Measurements from ENCODE around the gene PRKACB.

The PRKACB gene

DNA sequence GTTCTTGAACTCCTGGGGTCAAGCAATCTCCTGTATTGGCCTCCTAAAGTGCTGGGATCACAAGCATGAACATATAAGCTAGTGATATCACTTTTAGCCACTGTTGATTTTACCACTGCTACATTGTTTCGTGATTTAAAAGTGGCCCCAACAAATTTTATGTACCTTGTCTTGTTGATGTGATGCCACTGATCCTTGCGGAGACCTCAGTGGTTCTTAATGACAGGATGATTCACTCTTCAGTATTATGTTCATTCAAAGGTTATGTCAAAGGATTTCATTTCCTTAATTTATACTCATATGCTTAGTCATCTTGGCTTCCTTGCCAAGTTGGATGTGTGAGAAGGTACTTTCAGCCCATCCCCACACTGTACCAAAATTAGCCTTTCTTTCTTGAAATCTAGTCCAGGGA, 12.1 kb downstream of the PRKACB start:
- DNase-seq (ENCODE audit: low read depth): peak; percentile 46

- DNase-seq (ENCODE audit: low read depth): no peak
Observed at GRCh38 chr1:84159533-84160240, 15.6 kb downstream of the PRKACB start.

DNA sequence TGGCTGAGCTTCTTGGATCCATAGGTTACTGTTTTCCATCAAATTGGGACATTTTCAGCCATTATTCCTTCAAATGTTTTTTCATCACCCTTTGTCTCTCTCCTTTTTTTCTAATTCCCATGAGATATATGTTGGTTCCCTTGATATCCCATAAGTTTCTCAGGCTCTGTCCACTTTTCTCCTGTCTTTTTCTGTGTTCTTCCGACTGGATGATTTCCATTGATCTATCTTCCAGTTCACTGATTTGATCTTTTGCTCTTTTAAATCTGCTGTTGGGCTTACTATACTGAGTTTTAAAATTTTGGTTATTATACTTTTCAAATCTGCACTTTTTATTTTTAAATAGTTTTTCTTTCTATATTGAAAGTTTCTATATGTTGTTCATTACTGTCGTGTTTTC, 18.2 kb downstream of the PRKACB start:
- DNase-seq (ENCODE audit: low read depth): no peak

- no peak for DNase-seq (ENCODE audit: low read depth)
Observed at GRCh38 chr1:84163123-84163931, 19.3 kb downstream of the PRKACB start.

- no peak for DNase-seq (ENCODE audit: low read depth)
Observed at GRCh38 chr1:84164161-84164560, 20.1 kb downstream of the PRKACB start.

DNA sequence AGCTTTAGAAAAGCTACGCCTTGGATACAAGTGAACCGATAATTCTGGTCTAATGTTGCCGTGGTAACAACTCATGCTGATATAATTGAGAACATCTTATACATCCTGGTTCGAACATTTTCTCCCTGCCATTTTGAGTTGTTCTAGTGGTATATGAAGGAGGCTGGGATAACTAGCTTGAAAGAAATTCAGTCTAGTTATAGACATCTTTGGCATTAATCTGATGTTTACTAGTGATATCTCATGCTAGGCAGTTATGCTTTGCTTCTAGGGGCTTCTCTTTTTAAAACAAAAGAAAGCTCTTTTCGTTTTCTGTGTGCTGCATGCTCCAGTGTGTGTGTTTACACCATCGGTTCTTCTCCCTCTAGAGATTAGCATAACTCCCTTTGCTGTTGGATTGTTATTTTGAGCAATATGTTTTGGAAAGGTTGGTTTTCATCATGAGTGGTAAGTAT, 20.5 kb downstream of the PRKACB start:
- DNase-seq (ENCODE audit: low read depth): no peak

DNA sequence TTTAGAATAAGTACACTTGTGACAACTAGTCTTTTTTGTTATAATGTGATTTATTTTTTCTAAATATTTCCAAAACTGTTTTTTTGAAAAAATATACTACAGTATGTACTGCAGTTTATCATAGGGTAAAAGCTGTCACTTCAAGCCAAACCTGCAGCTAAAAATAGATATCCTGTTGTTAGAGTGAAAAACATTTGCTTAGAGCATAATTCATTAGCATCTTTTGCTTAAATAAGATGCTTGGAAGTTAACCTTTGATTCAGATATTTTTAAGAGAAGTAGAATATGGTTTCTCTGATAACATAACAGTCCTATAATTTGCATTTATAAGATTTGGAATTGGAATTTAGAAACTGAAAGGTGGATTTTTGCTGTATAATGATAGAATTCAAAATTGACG, 21.5 kb downstream of the PRKACB start:
- DNase-seq (ENCODE audit: low read depth): no peak

GRCh38 chr1:84166797-84167196, 22.7 kb downstream of the PRKACB start:
- DNase-seq (ENCODE audit: low read depth): no peak

DNA sequence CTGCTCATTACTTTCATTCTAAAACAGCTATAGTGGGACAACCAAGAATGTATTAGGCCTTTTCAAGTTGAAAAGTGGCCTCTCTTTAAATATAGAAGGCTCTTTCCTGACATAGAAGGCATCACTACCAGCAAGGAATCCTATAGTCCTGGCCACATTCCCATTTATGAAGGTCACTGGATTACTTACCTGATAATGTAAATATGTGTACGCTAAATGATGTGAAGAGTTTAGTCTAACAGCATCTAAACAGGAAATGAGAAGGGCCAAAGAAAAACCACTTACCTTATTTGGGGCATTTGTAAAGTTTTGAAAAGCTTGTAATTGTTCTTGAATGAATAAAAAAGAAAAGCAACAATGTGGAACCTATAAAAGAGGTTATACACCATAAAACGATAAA, 24.7 kb downstream of the PRKACB start:
- DNase-seq (ENCODE audit: low read depth): no peak

DNA sequence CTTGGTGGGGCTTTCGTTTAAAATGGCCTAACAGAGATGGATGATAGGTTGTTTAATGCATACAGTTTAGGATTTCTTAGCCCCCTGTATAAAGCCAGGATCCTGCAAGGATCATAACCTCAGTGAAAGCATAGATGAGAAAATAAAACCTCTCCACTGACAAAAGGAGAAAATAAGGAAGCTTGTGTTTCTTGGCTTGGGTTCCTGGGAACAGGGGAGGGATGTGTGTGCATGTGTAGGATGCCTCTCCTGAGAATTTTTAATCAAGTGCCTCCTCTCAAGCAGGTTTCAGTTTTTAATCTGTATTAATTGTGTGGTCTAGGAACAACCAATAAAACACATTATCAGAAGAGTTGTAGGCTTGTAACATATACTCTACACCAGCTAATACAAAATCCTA, 26.1 kb downstream of the PRKACB start:
- no peak for DNase-seq (ENCODE audit: low read depth)

DNA sequence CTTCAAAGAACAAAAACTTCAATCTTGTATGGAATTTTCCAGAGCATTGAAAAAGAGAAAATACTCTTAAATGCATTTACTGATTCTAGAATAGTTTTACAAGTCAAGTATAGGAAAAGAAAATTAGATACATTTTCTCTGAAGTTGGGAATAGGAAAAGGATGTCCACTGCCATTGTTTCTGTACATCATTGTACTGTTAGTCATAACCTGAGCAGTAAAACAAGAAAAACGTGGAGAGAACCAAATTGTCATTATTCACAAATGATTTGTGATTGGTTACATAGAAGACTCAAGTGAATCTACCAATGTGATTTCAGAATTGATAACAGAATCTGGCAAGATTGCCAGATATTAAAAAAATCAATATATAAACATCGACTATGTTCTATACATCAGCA, 27.4 kb downstream of the PRKACB start:
- no peak for DNase-seq (ENCODE audit: low read depth)

DNA sequence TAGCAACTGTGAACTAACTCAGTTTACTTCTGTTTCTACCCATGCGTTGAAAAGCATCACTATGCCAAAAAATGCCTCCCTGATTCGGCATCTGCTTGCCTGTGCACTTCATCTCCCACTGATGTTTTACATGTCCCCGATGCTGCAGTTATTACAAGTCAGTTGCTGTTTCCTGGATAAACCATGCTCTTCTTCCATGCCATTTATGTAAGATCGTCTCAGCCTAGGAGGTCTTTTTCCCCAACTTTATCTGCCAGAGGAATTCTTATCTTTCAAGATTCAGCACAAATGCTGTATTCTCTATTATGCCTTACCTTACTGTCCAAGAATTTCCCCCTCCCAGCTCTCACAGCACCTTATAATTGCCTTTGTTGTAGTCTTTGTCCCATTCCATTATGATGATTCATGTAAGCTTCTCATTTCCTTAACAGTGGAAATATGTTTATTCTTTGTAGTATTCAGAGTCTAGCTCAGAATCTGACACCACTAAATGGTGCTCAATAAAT, 30.0 kb downstream of the PRKACB start:
- peak; percentile 36 for DNase-seq (ENCODE audit: low read depth)

DNA sequence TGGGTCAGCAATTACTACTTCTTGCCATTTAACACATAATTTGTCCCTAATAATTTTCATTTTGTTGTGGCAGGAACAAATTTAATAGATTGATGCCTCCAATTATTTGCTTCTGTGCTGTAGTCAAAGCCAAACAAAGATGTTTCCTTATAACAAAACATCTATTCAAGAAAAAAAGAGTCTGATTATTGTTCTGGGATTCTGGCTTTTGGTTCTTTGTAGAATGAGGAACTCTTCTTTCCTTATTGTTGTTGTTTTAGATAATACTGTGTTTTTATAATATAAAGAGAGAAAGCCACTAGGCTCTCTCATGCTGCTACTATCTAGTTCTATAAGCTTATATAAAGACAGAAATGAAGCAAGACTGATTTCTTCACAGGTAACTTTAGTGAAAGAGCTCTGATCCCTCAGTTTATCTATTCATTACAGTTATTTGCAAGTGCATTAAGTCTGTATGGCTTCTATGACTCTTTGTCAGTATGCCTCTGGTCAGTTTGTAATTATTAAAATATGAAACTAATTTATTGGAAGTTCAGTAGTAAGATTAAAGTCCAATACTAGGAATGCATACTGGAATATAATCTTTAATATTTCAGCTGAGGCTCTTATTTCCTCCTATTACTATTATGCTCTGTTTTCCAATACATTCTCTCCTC, 37.4 kb downstream of the PRKACB start:
- DNase-seq (ENCODE audit: low read depth): no peak

DNA sequence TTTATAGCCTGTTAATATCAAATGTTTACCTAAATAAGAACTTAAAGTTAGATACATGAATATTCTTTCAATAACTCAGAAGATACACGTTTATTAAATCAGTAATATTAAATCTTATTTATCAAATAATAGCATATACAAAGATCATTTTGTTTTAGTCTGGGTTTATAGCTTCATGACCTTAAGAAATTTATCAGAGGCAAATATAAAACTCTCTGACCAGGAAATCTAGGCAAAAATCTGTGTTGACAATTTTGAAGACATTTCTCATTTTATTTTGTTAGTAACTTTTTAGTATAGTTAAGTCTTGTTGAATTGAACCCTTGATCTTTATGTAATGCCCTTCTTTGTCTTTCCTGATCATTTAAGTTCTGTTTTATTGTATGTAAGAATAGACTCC, 46.4 kb downstream of the PRKACB start:
- DNase-seq (ENCODE audit: low read depth): no peak

- no peak for DNase-seq (ENCODE audit: low read depth)
Observed at GRCh38 chr1:84192681-84193080, 48.6 kb downstream of the PRKACB start.

DNA sequence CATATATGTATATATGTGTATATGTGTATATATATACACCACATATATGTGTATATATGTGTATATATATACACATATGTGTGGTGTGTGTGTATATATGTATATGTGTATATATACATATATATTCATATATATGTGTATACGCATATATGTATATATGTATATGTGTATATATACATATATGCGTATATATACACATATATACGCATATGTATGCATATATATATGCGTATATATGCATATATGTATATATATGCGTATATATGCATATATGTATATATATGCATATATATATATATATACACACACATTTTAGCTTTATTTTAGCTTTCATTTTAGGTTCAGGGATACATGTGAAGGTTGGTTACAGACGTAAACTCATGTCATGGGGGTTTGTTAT, 54.8 kb downstream of the PRKACB start:
- DNase-seq (ENCODE audit: low read depth): no peak

GRCh38 chr1:84199257-84199656, 55.2 kb downstream of the PRKACB start:
- no peak for DNase-seq (ENCODE audit: low read depth)

- DNase-seq (ENCODE audit: low read depth): no peak
Observed at GRCh38 chr1:84202126-84202525, 58.1 kb downstream of the PRKACB start.

DNA sequence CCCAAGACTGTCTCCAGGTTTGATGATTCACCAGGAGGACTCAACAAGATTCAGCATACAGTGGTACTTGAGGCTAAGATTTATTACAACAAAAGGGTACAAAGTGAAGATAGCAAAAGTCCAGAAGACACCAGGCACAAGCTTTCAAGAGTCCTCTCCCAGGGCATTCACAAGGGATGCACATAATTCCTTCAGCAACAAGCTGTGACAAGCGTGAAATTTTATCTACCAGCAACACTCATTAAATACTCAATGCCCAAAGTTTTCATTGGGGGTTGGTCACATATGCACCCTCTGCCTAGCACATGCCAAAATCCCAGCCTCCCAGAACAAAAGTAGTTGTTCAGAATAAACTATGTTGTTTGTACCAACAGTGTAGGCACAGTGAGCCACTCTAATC, 62.3 kb downstream of the PRKACB start:
- no peak for DNase-seq (ENCODE audit: low read depth)

DNA sequence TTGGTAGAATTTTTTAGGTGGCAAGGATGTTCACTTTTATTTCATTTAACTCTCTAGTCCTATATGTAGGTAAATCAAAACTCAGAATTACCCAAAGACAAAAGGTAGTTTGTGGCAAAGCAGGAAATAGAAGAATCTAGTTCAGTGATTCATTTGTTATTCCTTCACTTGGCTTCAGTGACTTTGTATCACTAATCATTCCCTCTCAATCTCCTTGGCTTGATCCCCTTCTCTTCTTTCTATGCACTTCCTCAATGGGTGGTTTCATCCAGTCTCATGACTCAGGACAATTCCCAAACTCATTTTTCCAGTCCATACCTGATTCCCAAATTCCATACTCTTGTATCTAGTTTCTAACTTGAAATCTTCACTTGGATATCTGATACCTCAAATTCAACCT, 64.9 kb downstream of the PRKACB start:
- DNase-seq (ENCODE audit: low read depth): no peak

DNA sequence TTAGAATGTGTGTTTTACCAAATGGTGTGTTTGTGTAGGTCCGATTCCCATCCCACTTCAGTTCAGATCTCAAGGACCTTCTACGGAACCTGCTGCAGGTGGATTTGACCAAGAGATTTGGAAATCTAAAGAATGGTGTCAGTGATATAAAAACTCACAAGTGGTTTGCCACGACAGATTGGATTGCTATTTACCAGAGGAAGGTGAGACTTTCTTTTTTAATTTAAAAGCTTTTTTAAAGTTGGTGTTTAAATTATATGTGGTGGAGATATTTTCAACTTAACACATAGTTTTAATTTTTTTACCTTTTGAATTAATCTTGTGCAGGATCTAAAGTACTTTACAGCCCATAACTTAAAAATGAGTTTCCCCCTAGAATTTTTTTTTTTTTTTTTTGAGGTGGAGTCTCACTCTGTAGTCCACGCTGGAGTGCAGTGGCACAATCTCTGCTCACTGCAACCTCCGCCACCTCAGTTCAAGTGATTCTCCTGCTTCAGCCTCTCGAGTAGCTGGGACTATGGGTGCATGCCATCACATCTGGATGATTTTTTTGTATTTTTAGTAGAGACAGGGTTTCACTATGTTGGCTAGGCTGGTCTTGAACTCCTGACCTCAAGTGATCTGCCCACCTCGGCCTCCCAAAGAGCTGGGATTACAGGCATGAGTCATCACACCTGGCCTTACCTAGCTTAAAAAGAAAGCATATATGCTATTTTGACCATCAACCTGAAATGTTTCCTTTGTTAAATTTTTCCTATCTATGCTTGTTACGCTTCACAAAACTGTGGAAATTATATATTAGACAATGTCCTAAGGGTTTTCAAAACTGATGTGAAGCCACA, 70.3 kb downstream of the PRKACB start:
- DNase-seq (ENCODE audit: low read depth): no peak

- no peak for DNase-seq (ENCODE audit: low read depth)
Observed at GRCh38 chr1:84217239-84217638, 73.2 kb downstream of the PRKACB start.

Data from HS-27A (cell line).